DMS153 (cell line): ENCODE measurements around the gene ATP6AP2.

Experiments
- DNase-seq: peaks from one replicate; lab custom pipeline; 2025; lab: John Stamatoyannopoulos, UW

Gene ATP6AP2

GRCh38 chrX:40644176-40644575 is 63.4 kb downstream of the ATP6AP2 start:
- DNase-seq, result no peak

GRCh38 chrX:40644821-40645358 is 64.1 kb downstream of the ATP6AP2 start:
- DNase-seq, result no peak

GRCh38 chrX:40646489-40647306 is 65.9 kb downstream of the ATP6AP2 start:
- no peak for DNase-seq

DNA sequence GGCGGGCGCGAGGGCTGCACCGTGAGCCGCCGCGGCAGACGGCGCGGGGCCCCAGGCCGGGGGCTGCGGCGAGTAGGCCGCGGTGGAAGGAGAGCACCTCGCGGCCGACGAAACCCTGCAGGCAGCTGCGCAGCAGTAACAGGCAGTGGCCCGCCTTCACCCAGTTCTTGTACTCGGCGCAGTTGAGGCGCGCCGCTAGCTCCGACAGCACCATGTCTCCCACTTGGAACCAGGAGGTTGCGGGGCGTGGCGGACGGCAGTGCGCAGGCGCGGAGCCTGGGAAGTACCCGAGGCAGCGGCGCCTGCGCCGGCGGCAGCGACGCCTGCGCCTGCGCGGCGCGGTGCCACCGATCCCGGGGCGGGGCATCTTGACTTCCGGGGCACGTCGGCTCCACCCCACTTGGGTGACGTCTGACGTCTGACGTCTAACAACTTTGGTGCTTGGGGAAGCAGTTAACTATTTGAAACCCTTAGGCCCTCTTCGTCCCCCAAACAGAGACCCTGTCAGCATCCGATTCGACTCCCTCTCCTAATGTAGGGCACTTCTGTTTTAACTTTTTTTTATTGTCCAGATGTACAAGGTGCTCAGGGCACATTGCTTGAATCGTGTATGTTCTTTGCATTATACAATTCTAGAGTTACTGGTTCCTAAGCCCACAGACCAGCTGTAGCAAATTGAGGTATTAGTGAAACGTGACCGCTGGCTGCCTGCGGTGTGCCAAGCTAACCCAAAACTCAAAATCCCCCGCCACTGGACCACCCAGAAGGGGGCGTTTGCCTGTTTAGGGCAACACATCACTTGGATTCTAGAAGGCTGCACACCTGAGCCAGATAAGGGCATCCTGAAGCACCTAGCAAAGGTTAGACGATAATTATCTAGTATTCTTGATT is 66.8 kb downstream of the ATP6AP2 start, which contains the start of gene CXorf38:
TSS of gene CXorf38 (minus strand) at position 255 of the 891 bp plus-strand sequence. CDS start at position 214, 41 bp downstream.
- peak; percentile 77 for DNase-seq

- DNase-seq, result no peak
Observed at GRCh38 chrX:40651620-40652223, 71.0 kb downstream of the ATP6AP2 start.

DNA sequence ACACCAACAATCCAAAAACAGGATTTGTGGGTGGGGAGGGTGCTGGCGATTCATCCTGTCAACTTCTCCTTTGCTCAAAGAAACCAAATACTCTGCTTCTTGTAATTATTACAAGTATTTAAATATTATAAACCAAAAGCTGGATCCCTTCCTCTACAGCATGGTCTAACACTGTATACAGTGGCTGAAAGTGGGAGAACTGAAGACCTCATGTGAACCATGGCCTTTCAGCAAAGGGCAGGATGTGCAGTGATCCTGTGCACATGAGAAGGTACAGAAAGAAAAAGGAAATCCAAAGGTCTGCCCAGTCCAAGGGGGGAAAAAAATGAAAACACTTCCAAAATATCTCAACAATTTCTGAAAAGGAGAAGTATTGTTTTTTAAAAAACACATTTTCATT is 71.9 kb downstream of the ATP6AP2 start:
- no peak for DNase-seq

GRCh38 chrX:40653535-40653934 is 72.8 kb downstream of the ATP6AP2 start:
- DNase-seq, result no peak
